CD4-positive, alpha-beta T cell treated with Interferon gamma for 1 hour (primary cell): ENCODE results near the gene ZP4.
A peak's percentile ranks its signal among the peaks of the same experiment; 100 is the strongest.
"Not testable (repeated sequence)": the region's sequence is repeated elsewhere in the genome, so short reads cannot be mapped to it uniquely, and the experiment has no call there.

Experiments
- DNase-seq: peaks from one replicate; pipeline ENCODE4 v3.0.0-alpha.2; 2020

Gene ZP4

DNA sequence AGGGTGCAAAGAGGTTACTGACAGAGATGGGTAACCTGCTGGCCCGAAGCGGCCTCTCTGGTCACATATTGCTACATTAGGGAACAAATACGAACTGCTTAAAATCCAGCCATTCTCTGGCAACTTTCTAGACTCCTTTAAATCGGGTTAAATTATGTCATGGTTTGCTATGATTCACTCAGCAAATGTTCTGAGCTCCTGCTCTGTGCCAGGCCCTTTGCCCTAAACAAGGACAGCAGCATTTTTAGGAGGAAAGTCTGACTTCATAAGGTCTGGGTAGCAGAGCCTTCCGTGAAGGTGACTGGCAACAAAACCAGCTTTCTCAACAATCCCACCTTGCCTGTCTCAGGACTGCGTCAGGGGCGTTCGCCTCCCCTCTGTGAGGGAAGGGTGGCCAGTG, 15.4 kb downstream of the ZP4 start:
- no peak for DNase-seq

DNA sequence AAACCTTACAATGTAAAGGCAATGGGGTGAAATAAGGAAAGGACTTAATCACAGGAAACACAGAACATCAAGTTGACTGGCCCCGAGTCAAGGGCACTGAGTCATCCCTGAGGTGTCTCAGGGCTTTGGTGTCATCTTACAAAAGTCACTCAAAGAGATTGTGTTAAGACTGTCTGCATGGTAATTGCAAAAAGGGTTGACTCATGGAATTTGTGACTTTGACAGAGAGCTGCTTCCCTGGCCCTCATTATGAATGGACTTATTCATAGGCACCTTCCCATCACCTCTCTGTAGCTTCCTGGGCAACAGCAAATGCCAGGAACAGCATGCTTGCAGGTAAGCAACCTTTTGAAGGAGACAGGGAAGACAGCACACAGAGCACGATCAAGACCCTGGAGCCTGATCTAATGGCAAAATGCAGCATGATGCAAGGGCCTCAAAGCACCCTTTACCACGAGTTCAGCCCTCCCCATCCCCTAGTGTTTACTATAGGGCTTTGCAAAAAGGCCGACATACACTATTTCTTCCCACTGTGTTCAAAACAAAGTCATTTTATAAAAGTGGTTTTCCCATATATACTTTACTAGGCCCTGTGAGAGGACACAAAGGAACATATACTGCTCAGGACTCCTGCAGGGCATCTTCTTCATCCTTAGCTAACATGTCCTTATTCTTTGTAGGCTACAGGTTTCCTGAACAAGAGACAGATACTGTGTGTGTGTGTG, 17.1 kb downstream of the ZP4 start:
- DNase-seq, result no peak

GRCh38 chr1:237868817-237869600, 21.7 kb downstream of the ZP4 start:
- DNase-seq, result no peak

- DNase-seq, result no peak
These were observed 23.3 kb downstream of the ZP4 start for GRCh38 chr1:237867380-237867888.

- DNase-seq, result peak; percentile 17
These were observed 26.1 kb downstream of the ZP4 start for GRCh38 chr1:237864338-237865244.

DNA sequence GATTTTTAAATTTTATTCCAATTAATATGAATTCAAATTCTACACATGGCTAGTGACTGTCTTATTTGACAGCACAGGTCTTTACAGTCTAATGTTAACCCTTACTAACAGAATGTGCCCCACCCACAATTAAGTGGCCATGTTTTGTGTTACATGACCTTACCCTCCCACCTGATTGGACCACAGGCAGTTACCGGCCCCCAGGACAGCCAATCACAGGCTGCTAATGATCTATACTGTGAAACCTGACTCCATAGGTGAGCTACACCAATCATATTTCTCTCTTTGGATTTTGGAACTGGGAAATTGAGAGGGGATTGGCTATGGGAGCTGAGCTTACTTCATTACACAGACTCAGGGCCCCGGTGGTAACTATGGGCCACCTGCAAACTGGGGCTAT, 27.5 kb downstream of the ZP4 start:
- no peak for DNase-seq

- no peak for DNase-seq
These were observed 28.8 kb downstream of the ZP4 start for GRCh38 chr1:237861944-237862343.

DNA sequence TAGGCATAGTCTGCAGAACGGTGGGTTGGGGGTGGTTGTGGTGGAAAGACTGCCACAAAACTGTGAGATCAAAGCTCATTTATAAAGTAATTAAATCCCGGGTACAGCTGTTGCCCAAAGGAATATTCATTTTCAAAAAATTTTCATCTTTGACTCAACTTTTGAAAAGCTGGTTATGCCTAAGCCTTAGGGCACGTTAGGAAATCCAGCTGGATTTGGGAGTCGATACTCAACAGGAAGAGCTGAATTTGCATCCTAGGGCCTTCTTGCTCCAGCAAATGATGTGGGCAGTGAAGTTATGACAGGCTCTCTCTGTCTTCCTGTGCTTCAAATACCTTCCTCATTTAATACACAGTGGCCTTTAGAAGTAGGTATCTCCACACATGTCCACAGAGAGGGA, 31.7 kb downstream of the ZP4 start:
- no peak for DNase-seq

DNA sequence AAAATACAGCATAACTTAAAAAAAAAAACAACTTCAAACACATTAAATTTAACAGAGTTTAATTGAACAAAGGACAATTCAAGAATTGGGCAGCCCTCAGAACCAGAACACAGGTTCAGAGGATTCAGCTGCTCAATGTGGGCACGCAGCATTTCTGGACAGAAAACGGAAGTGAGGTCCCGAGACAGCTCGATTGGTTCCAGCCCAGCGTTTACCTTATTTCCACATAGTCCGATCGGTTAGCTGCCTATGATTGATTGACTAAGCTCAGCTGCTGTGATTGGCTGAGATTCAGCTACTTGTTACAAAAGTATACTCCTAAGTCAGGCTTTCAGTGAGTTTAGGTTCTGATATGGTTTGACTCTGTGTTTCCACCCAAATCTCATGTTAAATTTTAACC, 33.3 kb downstream of the ZP4 start:
- no peak for DNase-seq

- no peak for DNase-seq
These were observed 38.4 kb downstream of the ZP4 start for GRCh38 chr1:237852342-237852741.

DNA sequence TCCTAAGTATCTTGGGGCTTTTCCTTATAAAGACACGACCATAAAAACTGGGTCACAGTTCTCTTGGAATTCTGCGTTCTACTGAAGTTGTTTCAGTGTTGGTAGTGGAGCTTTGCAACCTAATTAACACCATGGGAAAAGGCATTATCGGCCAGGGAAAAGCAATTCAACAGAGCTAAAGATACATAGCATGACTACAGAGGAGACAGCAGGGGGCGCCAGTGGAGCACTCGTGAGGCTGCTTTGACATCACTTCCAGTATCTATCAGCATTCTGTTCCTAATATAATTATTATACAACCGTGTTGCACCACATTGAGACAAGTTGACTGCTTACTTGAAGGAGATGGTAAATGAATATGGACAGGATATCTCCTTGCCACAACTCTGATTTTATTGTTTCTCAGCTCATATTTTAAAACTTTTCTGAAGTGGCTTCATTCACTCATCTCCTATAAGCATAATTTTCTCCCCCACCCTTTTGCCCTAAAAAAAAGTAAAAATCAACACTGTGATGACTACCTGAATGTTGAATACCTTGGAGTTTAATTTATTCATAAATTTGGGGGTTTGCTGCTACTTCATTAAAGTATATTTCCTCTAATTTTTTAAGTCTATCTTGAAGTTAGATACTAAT, 39.4 kb downstream of the ZP4 start:
- DNase-seq, result no peak

GRCh38 chr1:237843516-237843915, 47.2 kb downstream of the ZP4 start:
- not testable (repeated sequence) for DNase-seq

DNA sequence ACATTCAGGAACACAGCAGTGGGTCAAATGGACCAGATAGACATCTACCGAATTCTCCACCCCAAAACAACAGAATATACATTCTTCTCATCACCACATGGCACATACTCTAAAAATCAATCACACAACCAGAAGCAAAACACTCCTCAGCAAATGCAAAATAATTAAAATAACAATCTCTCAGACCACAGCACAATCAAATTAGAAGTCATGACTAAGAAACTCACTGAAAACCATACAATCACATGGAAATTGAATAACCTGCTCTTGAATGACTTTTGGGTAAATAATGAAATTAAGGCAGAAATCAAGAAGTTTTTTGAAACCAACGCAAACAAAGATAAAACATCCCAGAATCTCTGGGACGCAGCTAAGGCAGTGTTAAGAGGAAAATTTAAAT, 49.2 kb downstream of the ZP4 start:
- DNase-seq, result no peak

DNA sequence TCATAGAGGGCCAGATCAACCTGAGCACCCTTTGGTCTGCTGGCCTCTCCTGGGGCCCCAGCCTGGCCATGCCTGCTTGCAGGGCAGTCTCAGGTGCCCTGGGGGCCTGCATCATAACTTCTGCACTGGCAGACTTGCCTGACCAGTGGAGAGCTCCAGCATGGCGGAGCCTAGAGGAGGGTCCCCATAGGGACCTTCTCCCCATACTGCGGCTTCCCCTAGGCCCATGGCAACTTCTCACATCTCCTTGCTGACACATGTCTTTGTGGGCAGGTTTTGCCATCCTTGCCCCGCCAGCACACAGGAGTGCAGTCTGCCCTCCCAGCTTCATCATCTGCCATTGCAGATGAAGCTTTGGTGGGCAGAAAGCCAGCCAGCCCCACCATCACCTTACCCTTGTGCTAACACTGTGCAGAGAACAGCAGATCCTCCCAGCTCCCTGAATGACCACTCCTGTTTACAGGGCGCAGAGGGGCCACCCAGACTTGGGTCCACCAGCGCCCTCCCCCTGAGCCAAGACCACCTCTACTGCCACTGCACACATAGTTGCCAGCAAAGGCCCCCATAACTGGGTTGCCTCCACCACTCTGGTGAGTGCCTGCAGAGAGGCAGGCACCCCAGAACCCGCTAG, 51.7 kb downstream of the ZP4 start:
- no peak for DNase-seq

GRCh38 chr1:237838320-237838719, 52.4 kb downstream of the ZP4 start:
- DNase-seq, result no peak

DNA sequence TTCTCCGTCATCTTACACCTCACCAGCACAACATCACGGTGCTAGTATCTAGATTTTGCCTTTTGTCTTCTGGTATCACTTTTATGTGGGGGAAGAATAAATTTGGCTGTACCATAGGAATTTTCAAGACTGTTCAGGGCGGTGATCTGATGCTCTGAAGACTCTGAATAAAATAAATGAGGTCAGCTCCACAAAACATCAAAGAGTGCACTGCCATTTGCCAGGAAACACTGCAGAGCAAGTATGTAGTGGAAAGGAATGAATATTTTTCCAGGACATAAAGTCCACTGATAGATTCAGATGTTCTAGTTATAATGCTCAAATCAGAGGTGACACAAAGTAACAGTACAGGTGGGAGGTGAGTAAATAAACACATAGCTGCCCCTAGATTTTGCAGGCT, 56.3 kb downstream of the ZP4 start:
- DNase-seq, result no peak

DNA sequence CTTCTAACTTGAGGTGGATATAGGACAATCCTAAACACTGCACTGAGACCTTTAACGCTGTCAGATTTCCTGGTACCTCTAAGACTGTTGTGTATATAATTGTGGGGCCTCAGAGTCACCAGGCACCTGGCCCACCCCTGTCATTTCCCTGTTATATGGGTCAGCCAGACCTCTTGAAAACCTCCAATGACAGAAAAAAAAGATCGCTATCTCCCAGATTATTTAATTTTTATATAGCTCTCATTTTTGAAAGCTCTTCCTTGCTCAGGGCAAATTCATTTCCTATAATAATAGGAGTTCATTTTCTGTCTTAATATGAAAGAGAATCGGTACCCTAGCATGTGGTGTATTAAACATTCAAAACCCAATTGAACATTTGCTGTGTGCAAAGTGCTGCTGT, 56.7 kb downstream of the ZP4 start:
- no peak for DNase-seq

- no peak for DNase-seq
These were observed 57.9 kb downstream of the ZP4 start for GRCh38 chr1:237832858-237833257.
